ENCODE measurements around the gene ZNF497. TPM values are rescaled to one million over a fixed set of nuclear protein-coding genes. Genes with fewer than 3 reads are reported as not detected.
"Not testable (repeated sequence)": the region's sequence is repeated elsewhere in the genome, so short reads cannot be mapped to it uniquely, and the experiment has no call there.

The ZNF497 gene
- 0.76 and 0.93 TPM in 2 replicates for total RNA-seq

DNA sequence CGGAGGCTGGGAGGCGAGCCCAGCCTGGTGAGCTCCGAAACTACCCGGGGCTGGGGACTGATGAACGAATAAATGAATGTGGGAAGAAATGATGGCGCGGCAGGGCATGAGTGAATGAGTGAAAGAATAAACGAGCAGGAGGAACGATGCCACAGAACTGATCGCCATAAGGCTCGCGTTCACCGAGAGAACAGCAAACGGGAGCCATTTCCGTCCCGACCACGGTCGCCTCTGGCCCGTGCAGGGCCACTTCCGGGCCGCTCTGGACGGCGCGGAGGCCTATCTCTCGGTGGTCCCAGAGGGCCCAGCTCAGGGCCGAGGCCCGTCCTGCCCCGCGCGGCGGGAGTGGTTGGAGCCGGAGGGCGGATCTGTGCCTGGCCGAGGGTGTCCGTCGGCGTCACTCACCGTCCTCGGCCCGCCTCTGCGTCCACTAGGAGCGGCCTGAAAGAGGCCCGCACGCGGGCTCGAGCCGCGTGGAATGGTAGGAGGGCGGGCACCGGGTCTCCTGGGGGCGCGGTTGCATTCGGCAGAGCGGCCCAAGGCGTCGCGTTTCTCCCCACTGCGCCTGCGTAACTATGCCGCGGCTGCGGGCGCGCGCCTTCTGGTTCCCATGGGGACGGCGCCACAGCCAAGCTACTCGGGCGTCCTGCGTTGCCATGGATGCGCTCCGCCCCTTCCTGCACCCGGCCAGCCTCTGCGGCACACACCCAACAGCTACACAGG is at the start of gene ZNF497:
Gene ZNF497 (minus strand): TSS at position 480 of the 723 bp plus-strand sequence. CDS start 5,116 bp downstream, outside the sequence.
- Mint-ChIP-seq H3K9me3 (no peaks in the 10 kb centered on the region), H3K4me3 (peak within 1 kb of the TSS; percentile 94), H3K27ac (peak within 1 kb of the TSS; percentile 95), H3K27me3 (ENCODE audit: insufficient read depth) (no peaks in the 10 kb centered on the region), H3K4me1 (ENCODE audit: low read depth) (peaks cover 7% of the 10 kb centered on the region), H3K36me3 (ENCODE audit: low read depth) (no peaks in the 10 kb centered on the region)
- intact Hi-C loops (cut with micrococcal nuclease): loop anchor here (1.0 to 2.0 kb wide), 9 partner anchors 15 to 180 kb away; partner anchors contain the start of genes ERVK3-1, RPS5, ZNF324B and ZNF584
- DNase-seq (ENCODE audit: low spot score): peak; percentile 95

DNA sequence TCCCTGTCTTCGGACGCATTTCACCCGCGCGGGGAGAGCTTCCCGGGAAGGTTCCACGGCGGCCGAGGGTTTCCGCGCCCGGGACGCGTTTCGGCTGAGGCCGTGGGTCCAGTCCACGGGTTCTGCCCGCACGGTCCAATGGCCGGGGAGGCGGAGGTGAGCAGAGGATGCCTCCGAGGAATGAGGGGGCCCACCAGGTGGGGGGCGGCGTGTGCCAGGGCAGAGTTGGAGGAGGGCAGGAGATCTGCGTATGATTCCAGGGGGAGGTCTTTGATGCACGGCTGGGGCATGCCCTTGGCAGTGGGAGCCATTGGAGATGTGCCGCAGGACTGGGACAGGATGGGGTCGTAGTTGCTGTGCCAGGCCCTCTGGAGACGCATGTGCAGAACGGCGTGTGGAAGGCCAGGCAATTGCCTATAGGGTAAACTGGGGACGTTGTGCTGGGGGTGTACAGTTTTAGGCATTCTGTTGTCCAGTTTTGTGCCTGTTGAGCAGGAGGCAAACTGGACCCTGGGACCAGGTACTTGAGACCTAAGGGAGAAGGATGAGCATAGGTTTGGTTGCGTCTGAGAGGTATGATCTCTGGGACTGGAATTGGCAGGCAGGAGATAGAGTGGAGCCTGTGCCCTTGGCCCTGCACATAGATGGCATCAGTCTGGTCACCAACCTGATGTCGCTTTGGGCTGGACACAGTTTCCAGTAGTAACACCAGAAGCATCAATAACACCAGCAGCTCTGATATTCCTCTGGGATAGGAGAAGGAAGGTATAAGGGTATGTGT is 46.6 kb upstream of the ZNF497 start:
- intact Hi-C loops (cut with micrococcal nuclease): loop anchor here (2.0 kb wide), 2 partner anchors 46 to 594 kb away; partner anchors contain the start of genes ZNF497 and ZNF552
- peak overlapping the region; percentile 67 for H3K27ac Mint-ChIP-seq
- H3K4me3 Mint-ChIP-seq: peak overlapping the region; percentile 84
- no peaks in the 10 kb centered on the region for H3K27me3 Mint-ChIP-seq (ENCODE audit: insufficient read depth)
- no peaks in the 10 kb centered on the region for H3K9me3 Mint-ChIP-seq
- no peak for DNase-seq (ENCODE audit: low spot score)
- H3K4me1 Mint-ChIP-seq (ENCODE audit: low read depth): peaks cover 30% of the 10 kb centered on the region
- peaks cover 5% of the 10 kb centered on the region for H3K36me3 Mint-ChIP-seq (ENCODE audit: low read depth)

DNA sequence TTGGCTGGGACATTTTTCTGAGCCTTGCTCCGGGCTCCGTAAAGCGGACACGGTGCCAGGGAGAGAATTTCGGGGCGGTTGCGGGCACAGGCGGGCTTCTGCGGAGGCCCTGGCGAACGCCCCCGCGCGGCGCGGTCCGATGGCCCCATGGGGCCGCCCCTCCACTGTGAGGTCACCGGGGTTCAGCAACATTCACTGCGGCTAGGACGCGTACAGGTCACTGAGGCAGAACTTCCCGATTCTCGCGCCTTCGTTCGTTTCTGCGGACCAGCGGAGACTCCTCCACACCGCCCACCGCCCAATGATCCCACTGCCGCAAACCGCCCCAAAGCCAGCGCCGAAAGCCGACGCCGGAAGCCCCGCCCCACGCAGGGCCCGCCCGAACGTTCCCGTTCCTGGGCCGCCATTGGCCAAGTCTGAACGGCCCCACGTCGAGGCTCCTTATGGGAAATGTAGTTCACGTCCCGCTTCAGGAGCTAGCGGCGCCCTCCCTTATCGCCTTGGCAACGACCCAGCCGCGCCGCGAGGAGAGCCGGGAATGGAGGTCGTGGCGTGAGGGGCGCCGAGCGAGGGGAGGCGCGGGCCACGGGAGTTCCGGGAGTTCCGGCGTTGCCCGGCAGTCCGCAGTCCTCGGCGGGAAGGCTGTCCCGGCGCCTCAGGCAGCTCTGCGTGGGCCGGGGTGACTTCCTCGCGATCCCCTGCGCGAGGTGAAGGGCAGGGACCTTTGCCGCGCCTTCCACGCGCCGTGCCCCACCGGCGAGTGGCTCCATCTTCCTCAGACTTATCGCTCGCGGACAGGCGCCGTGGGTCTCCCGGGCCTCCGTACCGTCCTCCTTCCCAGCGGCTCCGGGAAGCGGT is 45.8 kb upstream of the ZNF497 start, which contains the start of gene ZNF584:
Gene ZNF584 (plus strand): TSS at position 498 of the 858 bp plus-strand sequence. CDS start 499 bp downstream, outside the sequence.
- DNase-seq (ENCODE audit: low spot score): peak; percentile 90
- H3K9me3 Mint-ChIP-seq: no peaks in the 10 kb centered on the region
- peaks cover 35% of the 10 kb centered on the region for H3K4me1 Mint-ChIP-seq (ENCODE audit: low read depth)
- no peaks in the 10 kb centered on the region for H3K27me3 Mint-ChIP-seq (ENCODE audit: insufficient read depth)
- intact Hi-C loops (cut with micrococcal nuclease): loop anchor here (1.0 to 2.0 kb wide), 12 partner anchors 32 to 594 kb away; partner anchors contain the start of genes ERVK3-1, UBE2M, ZNF132 and ZNF274
- peak within 1 kb of the TSS; percentile 98 for H3K27ac Mint-ChIP-seq
- H3K4me3 Mint-ChIP-seq: peak within 1 kb of the TSS; percentile 84
- H3K36me3 Mint-ChIP-seq (ENCODE audit: low read depth): peaks cover 5% of the 10 kb centered on the region

DNA sequence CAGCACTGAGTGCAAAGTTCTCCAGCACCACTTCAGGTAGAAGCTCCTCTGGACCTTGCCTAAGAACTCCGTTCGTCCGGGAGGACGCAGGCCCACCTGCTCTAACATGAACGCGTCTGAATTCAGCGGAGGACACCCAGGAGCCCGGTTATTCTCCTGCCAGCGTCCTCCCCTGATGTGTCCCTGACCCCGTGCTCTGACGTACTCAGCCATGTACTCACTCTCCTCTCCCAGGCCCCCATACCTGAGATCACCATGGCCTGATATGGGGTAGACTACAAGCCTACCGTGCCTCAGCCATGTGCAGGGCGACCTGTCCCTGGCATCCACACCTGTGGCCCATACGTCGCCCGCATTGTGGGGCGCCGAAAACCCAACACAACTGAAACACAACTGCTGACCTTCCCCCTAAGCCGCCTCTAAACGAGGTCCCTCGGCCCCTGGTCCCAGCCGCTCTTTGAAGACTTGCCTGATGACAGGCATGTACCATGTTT is 45.2 kb upstream of the ZNF497 start:
- DNase-seq (ENCODE audit: low spot score): no peak
- Mint-ChIP-seq H3K27me3 (ENCODE audit: insufficient read depth) (no peaks in the 10 kb centered on the region), H3K36me3 (ENCODE audit: low read depth) (peaks cover 3% of the 10 kb centered on the region)

DNA sequence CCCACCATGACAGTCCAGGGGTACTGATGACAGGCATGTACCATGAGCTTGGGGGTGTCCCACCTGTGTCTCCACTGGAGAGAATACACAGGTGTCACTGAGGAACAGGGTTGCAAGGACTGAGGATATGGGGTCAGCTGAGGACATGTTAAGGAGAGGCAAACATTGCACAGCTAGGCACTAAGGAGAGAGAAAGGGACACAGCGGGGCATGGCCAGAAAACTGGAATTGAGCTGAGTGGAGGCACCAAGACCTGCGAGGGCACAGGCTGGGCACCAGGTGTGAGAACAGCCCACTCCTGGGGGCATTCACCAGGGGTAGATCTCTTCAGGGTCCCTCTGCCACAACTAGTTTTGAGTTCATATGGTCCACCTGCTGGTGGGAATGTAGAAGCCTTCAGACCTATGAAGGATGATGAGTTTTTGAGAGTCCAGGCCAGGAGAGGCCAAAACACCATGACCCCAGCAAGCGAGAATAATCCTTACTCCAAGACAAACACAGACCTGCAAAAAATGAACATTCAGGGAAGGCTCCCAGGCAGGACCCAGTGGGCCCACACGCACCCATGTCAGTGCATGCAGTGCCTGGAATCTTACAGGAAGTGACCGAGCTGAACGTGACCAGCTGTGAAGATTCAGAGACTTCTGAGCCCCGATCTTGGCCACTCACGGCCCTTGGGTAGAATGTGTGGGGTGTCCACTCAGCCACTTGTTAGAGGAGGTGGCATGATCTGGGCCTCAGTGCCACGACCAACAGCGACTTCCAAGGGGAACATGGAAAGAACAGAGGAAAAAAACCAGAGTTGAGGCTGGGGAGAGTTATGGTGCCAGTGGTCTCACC is 44.5 kb upstream of the ZNF497 start:
- Mint-ChIP-seq H3K27ac (peak overlapping the region; percentile 98), H3K36me3 (ENCODE audit: low read depth) (peaks cover 3% of the 10 kb centered on the region), H3K4me3 (peak overlapping the region; percentile 84), H3K27me3 (ENCODE audit: insufficient read depth) (no peaks in the 10 kb centered on the region), H3K4me1 (ENCODE audit: low read depth) (peaks cover 35% of the 10 kb centered on the region), H3K9me3 (no peaks in the 10 kb centered on the region)
- intact Hi-C loops (cut with micrococcal nuclease): no loop called here
- DNase-seq (ENCODE audit: low spot score): no peak

More for the DNA sequence above, 45.2 kb upstream of the ZNF497 start:
- no peaks in the 10 kb centered on the region for H3K9me3 Mint-ChIP-seq
- H3K4me1 Mint-ChIP-seq (ENCODE audit: low read depth): peaks cover 35% of the 10 kb centered on the region
- intact Hi-C loops (cut with micrococcal nuclease): loop anchor here (1.0 to 2.0 kb wide), 12 partner anchors 33 to 593 kb away; partner anchors contain the start of genes ERVK3-1, UBE2M, ZNF132 and ZNF274
- H3K27ac Mint-ChIP-seq: peak overlapping the region; percentile 98
- H3K4me3 Mint-ChIP-seq: peak overlapping the region; percentile 84

DNA sequence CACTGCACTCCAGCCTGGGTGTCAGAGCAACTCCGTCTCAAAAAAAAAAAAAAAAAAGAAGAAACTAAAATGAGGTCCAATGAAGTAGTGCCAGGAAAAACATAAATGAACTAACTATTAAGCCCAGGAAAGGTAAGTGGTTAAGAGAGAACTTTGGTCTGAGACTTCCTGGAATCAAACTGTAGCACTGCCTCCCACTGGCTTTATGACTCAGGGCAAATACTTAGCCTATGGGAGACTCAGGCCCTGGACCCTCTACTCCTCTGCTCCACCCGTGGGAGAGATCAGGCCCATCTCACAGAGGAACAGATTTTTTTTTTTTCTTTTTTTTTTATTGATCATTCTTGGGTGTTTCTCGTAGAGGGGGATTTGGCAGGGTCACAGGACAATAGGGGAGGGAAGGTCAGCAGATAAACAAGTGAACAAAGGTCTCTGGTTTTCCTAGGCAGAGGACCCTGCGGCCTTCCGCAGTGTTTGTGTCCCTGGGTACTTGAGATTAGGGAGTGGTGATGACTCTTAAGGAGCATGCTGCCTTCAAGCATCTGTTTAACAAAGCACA is 41.4 kb upstream of the ZNF497 start:
- intact Hi-C loops (cut with micrococcal nuclease); H3K27me3 Mint-ChIP-seq (ENCODE audit: insufficient read depth); H3K9me3 Mint-ChIP-seq; H3K36me3 Mint-ChIP-seq (ENCODE audit: low read depth); H3K4me3 Mint-ChIP-seq; DNase-seq (ENCODE audit: low spot score); H3K27ac Mint-ChIP-seq: not testable (repeated sequence)
- peaks cover 40% of the 10 kb centered on the region for H3K4me1 Mint-ChIP-seq (ENCODE audit: low read depth)

DNA sequence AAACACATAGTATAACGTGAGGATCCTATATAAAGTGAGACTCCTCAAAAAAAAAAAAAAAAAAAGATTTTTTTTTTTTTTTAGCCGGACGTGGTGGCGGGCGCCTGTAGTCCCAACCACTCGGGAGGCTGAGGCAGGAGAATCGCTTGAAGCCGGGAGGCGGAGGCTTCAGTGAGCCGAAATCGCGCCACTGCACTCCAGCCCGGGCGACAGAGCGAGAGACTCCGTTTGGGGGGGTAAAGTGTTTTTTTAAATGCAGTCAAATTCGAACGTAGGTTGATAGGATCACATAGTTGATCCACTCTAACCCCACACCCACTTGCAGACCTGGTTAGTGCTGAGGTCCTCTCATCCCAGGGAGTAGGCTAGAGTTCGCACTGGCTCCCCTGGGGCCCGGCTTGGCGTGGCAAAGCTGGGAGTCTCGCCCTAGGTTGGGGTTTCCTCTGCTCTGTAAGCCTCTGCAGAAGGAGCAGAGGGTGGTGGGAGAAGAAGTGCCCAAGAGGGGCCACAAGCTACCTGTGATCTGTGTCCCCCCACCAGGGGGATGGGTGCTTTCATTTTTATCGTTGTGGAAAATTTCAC is 39.4 kb upstream of the ZNF497 start:
- peaks cover 29% of the 10 kb centered on the region for H3K4me1 Mint-ChIP-seq (ENCODE audit: low read depth)
- peak overlapping the region; percentile 86 for H3K4me3 Mint-ChIP-seq
- no peak for DNase-seq (ENCODE audit: low spot score)
- H3K27me3 Mint-ChIP-seq (ENCODE audit: insufficient read depth): peaks cover 4% of the 10 kb centered on the region
- H3K36me3 Mint-ChIP-seq (ENCODE audit: low read depth): peaks cover 3% of the 10 kb centered on the region
- intact Hi-C loops (cut with micrococcal nuclease): loop anchor here (1.0 to 2.0 kb wide), 15 partner anchors 15 to 991 kb away; partner anchors contain the start of genes MZF1, RPS5, ZNF132 and ZNF17
- H3K9me3 Mint-ChIP-seq: no peaks in the 10 kb centered on the region
- H3K27ac Mint-ChIP-seq: no peak overlapping the region

DNA sequence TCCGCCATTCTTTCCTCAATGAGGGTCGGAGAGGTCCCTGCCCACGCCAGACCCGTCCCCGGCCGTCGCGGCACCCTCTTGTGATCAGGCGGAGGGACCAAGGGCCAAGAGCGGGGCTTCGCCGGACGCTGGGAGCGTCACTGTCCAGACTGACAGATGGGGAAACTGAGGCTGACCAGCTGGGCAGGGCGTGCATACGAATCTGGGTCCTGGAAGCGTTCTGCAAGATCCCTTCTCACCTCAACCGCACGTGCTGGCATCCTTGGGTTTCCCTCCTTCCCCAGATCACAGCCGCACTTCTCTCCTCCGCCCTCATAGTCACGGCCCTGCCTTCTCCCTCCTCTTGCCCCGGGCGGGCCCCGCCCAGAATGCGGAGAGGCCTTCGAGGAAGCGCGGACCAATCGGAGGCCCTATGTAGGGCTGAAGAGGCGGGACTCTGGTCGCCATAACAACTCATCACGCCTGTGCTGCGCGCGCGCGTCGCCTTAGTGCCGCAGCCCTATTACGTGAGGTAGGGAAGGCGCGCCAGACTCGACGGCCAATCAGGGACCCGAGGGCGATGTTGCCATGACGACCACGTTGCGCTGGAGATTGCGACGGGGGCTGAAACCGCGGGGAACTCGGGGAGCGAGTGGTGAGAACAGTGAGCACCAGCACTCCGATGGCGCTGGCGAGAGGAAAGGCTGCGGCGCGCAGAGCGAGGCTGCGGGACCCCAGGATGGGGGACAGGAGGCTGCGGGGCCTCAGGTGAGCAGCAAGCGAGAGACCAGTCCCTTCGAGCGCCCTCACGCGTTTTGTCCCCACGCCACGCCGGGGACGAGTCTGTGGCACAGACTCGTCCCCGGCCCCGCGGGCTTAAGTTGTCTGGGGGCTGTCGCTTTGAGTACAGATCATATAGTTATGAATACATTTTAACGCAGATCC is 38.6 kb upstream of the ZNF497 start:
- peak; percentile 99 for DNase-seq (ENCODE audit: low spot score)
- no peaks in the 10 kb centered on the region for H3K9me3 Mint-ChIP-seq
- peaks cover 24% of the 10 kb centered on the region for H3K4me1 Mint-ChIP-seq (ENCODE audit: low read depth)
- no peaks in the 10 kb centered on the region for H3K36me3 Mint-ChIP-seq (ENCODE audit: low read depth)
- peak overlapping the region; percentile 88 for H3K27ac Mint-ChIP-seq
- intact Hi-C loops (cut with micrococcal nuclease): loop anchor here (1.0 to 2.0 kb wide), 15 partner anchors 14 to 990 kb away; partner anchors contain the start of genes MZF1, RPS5, ZNF132 and ZNF17
- peaks cover 5% of the 10 kb centered on the region for H3K27me3 Mint-ChIP-seq (ENCODE audit: insufficient read depth)
- peak overlapping the region; percentile 86 for H3K4me3 Mint-ChIP-seq

DNA sequence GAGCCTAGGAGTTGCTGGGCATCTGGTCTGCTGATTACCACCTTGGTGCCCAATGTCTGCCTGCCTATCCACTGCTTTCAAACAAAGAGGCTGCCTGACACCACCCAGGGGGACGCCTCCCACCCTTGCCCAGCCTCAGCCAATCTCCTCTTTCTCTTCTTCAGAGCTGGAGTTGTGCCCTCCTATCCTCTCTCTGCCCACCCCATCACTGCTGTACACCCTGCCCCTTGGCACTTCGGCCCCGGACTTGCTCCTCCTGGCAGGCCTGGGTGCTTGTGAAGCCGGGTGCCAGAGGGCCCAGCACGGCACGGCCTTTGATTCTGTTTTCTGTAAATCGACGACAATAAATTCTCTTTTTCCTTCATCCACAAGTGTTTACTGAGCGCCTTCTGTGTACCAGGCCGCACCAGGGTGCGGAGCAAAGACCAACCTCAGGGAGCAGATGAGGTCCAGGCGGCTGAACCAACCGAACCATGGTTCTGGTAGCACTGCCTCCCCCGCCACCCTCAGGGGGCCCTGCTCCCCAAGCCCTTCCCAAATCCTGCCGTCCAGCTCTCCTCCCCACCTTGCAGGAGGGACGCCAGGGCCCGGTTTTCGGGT is 37.9 kb upstream of the ZNF497 start:
- H3K36me3 Mint-ChIP-seq (ENCODE audit: low read depth): peaks cover 3% of the 10 kb centered on the region
- DNase-seq (ENCODE audit: low spot score): no peak
- intact Hi-C loops (cut with micrococcal nuclease): loop anchor here (2.0 kb wide), 1 partner anchor 990 kb away; the partner anchor contains the start of gene ZNF17
- peak overlapping the region; percentile 7 for H3K27ac Mint-ChIP-seq
- H3K4me3 Mint-ChIP-seq: peak overlapping the region; percentile 86
- H3K27me3 Mint-ChIP-seq (ENCODE audit: insufficient read depth): peaks cover 5% of the 10 kb centered on the region
- no peaks in the 10 kb centered on the region for H3K9me3 Mint-ChIP-seq
- H3K4me1 Mint-ChIP-seq (ENCODE audit: low read depth): peaks cover 24% of the 10 kb centered on the region

DNA sequence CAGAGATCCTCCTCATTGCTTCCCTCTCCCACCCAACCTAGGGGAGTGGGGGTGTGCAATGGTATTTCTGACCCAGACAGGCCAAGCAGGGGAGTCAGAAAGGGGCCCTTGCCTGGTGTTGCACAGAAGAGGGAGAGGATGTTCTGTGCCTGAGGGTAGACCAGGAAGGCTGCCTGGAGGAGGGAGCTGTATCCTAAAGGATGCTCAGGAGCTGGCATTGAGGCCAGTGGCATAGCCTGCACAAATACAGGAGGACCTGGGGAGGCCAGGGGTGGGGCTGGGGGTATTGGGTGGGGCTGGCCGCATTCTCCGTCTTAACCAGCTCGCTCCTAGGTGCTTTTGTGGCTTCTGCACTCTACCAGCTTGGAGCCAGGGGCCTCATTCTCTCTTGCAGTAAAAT is 37.4 kb upstream of the ZNF497 start:
- H3K9me3 Mint-ChIP-seq: no peaks in the 10 kb centered on the region
- DNase-seq (ENCODE audit: low spot score): no peak
- peaks cover 5% of the 10 kb centered on the region for H3K27me3 Mint-ChIP-seq (ENCODE audit: insufficient read depth)
- peaks cover 27% of the 10 kb centered on the region for H3K4me1 Mint-ChIP-seq (ENCODE audit: low read depth)
- peak overlapping the region; percentile 13 for H3K4me3 Mint-ChIP-seq
- H3K27ac Mint-ChIP-seq: no peak overlapping the region
- intact Hi-C loops (cut with micrococcal nuclease): loop anchor here (2.0 kb wide), 1 partner anchor 989 kb away; the partner anchor contains the start of gene ZNF17
- H3K36me3 Mint-ChIP-seq (ENCODE audit: low read depth): peaks cover 4% of the 10 kb centered on the region
